SK-N-SH treated with all-trans-retinoic acid at 6 μM for 48 hours (cell line): ENCODE data around the gene ACOXL.

Experiments
- ZC3H10 ChIP-seq: fragments of 250-450 bp; sonication (Bioruptor Pico); IDR thresholded peaks from 2 replicates; pipeline ENCODE4 v1.5.1; 2021; ENCODE audit warnings: mild to moderate bottlenecking, moderate library complexity
- ZFP3 ChIP-seq: fragments of 250-450 bp; sonication (Bioruptor Pico); IDR thresholded peaks from 2 replicates; pipeline ENCODE4 v1.5.0; 2020; ENCODE audit warnings: mild to moderate bottlenecking, moderate library complexity
- TF ChIP-seq, protein P1 (sequence below): fragments of 250-450 bp; sonication (Bioruptor Pico); IDR thresholded peaks from 2 replicates; pipeline ENCODE4 v1.8.0; 2020; ENCODE audit warnings: mild to moderate bottlenecking, moderate library complexity, borderline replicate concordance

DNA sequence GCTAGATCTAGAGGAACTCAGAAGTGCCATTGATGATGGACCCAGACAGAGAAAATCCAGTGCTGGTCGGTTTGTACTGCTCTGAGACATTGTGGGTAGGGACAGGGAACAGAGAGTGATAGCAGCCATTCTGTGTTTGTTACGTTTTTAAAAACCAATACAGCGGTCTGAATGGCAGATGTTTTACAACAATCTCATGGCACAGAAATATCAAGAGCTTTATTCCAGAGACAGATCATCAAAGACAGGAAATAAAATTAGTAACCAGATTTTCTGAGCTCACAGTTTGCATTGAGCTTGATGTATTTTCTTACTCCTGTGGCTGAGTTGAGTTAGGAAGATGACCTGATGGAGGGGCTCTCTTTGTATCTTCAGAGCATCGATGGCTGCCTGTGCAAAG is 273.4 kb downstream of the ACOXL start:
- TF ChIP-seq, protein P1, sequence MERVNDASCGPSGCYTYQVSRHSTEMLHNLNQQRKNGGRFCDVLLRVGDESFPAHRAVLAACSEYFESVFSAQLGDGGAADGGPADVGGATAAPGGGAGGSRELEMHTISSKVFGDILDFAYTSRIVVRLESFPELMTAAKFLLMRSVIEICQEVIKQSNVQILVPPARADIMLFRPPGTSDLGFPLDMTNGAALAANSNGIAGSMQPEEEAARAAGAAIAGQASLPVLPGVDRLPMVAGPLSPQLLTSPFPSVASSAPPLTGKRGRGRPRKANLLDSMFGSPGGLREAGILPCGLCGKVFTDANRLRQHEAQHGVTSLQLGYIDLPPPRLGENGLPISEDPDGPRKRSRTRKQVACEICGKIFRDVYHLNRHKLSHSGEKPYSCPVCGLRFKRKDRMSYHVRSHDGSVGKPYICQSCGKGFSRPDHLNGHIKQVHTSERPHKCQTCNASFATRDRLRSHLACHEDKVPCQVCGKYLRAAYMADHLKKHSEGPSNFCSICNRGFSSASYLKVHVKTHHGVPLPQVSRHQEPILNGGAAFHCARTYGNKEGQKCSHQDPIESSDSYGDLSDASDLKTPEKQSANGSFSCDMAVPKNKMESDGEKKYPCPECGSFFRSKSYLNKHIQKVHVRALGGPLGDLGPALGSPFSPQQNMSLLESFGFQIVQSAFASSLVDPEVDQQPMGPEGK (CRISPR knock-in tag): no peak
- TF ChIP-seq ZFP3 (CRISPR knock-in tag): no peak
- no peak for TF ChIP-seq ZC3H10 (CRISPR knock-in tag)
